ENCODE results near the gene SPG7. TPM values are rescaled to one million over a fixed set of nuclear protein-coding genes. Genes with fewer than 3 reads are reported as not detected.
"Not testable (repeated sequence)": the region's sequence is repeated elsewhere in the genome, so short reads cannot be mapped to it uniquely, and the experiment has no call there.

Gene SPG7
- polyA plus RNA-seq, 2 of the 4 experiments (the other 2 are of a cell fraction), result 53.2 to 73.2 TPM

DNA sequence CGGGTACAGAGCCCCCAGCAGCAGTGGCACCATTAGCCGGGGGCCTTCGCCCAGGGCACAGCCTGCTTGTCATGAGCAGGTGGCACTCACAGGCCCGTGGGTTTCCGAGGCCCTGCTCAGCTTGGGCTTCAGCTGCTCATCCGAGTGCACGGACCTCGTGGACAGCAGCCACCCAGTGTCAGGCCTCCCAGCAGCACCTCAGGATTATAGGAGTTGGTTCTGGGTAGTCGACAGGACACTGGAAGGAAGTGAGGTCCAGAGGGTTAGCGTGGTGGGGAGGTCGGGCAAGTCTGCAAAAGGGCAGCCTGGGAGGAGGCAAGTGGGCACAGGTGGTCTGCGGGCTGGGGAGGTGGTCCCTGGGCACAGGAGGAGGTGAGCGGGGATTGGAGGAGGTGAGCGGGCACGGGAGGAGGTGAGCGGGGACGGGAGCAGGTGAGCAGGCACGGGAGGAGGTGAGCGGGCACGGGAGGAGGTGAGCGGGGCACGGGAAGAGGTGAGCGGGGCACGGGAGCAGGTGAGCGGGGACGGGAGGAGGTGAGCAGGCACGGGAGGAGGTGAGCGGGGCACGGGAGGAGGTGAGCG, 62.2 kb downstream of the SPG7 start:
- CTCF ChIA-PET, result interaction anchor here (0.9 to 1.0 kb wide), 2 partner anchors 71 to 112 kb away, joined by 3 to 4 read pairs; no protein-coding TSS in a partner anchor
- no peak for FAIRE-seq
- Histone ChIP-seq H3K4me1 (peaks cover 15% of the 10 kb centered on the region), H3K27ac (no peak overlapping the region), H3K4me2 (no peak overlapping the region), H3K9me3 (no peaks in the 10 kb centered on the region), H3K4me3 (no peak overlapping the region)
- TF ChIP-seq ESRRA (IDR thresholded peaks at IDR 0.05; ENCODE audit: borderline replicate concordance, low read length), result no peak
- no peak for TF ChIP-seq HEYL (CRISPR knock-in tag; IDR thresholded peaks at IDR 0.05)
- TF ChIP-seq FOXS1 (CRISPR knock-in tag; IDR thresholded peaks at IDR 0.05), result no peak
- TF ChIP-seq EHF (CRISPR knock-in tag; IDR thresholded peaks at IDR 0.05), result no peak
- TF ChIP-seq ZC3H11A (IDR thresholded peaks at IDR 0.05), result no peak
- no peak for TF ChIP-seq NFE2L2 (conservative IDR thresholded peaks at IDR 0.05; ENCODE audit: low read length)
- no peak for TF ChIP-seq NR3C1 (IDR thresholded peaks at IDR 0.05)
- no peak for TF ChIP-seq JUNB (IDR thresholded peaks at IDR 0.05)
- no peak for TF ChIP-seq KDM1A (IDR thresholded peaks at IDR 0.05; ENCODE audit: low read depth)
- TF ChIP-seq POLR2A (IDR thresholded peaks at IDR 0.05; ENCODE audit: low read length), result no peak
- TF ChIP-seq RCOR1 (IDR thresholded peaks at IDR 0.05; ENCODE audit: low read depth, low read length), result no peak
- TF ChIP-seq HMGXB4 (CRISPR knock-in tag; IDR thresholded peaks at IDR 0.05; ENCODE audit: borderline replicate concordance), result no peak
- no peak for TF ChIP-seq KDM5A (IDR thresholded peaks at IDR 0.05)
- TF ChIP-seq, protein P1, sequence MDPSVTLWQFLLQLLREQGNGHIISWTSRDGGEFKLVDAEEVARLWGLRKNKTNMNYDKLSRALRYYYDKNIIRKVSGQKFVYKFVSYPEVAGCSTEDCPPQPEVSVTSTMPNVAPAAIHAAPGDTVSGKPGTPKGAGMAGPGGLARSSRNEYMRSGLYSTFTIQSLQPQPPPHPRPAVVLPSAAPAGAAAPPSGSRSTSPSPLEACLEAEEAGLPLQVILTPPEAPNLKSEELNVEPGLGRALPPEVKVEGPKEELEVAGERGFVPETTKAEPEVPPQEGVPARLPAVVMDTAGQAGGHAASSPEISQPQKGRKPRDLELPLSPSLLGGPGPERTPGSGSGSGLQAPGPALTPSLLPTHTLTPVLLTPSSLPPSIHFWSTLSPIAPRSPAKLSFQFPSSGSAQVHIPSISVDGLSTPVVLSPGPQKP (IDR thresholded peaks at IDR 0.05; ENCODE audit: low read depth, low read length), result no peak
- no peak for TF ChIP-seq EHMT2 (IDR thresholded peaks at IDR 0.05; ENCODE audit: low read depth)
- no peak for TF ChIP-seq ZFP36 (IDR thresholded peaks at IDR 0.05; ENCODE audit: borderline replicate concordance, partially characterized antibody)
- TF ChIP-seq SREBF2 (IDR thresholded peaks at IDR 0.05), result no peak
- TF ChIP-seq RARB (CRISPR knock-in tag; IDR thresholded peaks at IDR 0.05), result no peak
- no peak for DNase-seq (ENCODE audit: low read depth in 1 of 2, low spot score in 1 of 2)
- POLR2A ChIA-PET, result no interaction called here
- no peak for ATAC-seq
- 75% methylated on average over 18 of the region's 30 CpGs for WGBS (ENCODE audit: missing lambda C conversion rate)

DNA sequence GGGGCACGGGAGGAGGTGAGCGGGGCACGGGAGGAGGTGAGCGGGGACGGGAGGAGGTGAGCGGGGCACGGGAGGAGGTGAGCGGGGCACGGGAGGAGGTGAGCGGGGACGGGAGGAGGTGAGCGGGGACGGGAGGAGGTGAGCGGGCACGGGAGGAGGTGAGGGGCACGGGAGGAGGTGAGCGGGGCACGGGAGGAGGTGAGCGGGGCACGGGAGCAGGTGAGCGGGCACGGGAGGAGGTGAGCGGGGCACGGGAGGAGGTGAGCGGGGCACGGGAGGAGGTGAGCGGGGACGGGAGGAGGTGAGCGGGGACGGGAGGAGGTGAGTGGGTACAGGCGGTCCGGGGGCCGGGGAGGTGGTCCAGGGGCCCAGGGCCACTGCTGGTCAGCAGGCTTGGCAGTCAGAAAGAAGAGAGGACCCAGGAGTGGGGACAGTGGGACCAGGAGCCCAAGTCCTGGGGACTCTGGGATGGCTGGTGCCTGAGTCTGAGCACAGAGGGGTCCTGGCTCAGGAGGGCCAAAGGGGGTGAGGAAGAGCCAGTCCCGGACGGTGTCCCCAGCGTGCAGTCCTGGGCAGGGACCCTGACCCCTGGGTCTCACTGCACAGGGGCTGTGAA, 62.9 kb downstream of the SPG7 start:
- H3K9me3 ChIP-seq; H3K4me2 ChIP-seq; H3K4me3 ChIP-seq; POLR2A ChIA-PET; FAIRE-seq; DNase-seq (ENCODE audit: low read depth in 1 of 2, low spot score in 1 of 2); H3K4me1 ChIP-seq; ATAC-seq; H3K27ac ChIP-seq; CTCF ChIA-PET: not testable (repeated sequence)
- WGBS (ENCODE audit: missing lambda C conversion rate), result 80% methylated on average over 7 of the region's 36 CpGs

- Histone ChIP-seq H3K4me3 (no peak overlapping the region), H3K27ac (no peak overlapping the region), H3K9me3 (no peaks in the 10 kb centered on the region), H3K4me2 (no peak overlapping the region), H3K4me1 (peaks cover 13% of the 10 kb centered on the region)
- TF ChIP-seq ESRRA (IDR thresholded peaks at IDR 0.05; ENCODE audit: borderline replicate concordance, low read length) (no peak), ZFP36 (IDR thresholded peaks at IDR 0.05; ENCODE audit: borderline replicate concordance, partially characterized antibody) (peak; percentile 71)
- DNase-seq (ENCODE audit: low read depth in 1 of 2, low spot score in 1 of 2) (no peak), ATAC-seq (no peak), FAIRE-seq (no peak)
- CTCF ChIA-PET, result no interaction called here
- 90% methylated on average over 16 of the region's 18 CpGs for WGBS (ENCODE audit: missing lambda C conversion rate)
- POLR2A ChIA-PET, result no interaction called here
These were observed 63.4 kb downstream of the SPG7 start for GRCh38 chr16:89571636-89572035.

- CTCF ChIA-PET, result interaction anchor here (1.3 kb wide), 1 partner anchor 43 kb away, joined by 5 read pairs; no protein-coding TSS in a partner anchor
- Histone ChIP-seq H3K4me1 (peaks cover 15% of the 10 kb centered on the region), H3K4me2 (no peak overlapping the region), H3K9me3 (no peaks in the 10 kb centered on the region), H3K27ac (no peak overlapping the region), H3K4me3 (no peak overlapping the region)
- POLR2A ChIA-PET, result no interaction called here
- 94% methylated on average over 14 of the region's 14 CpGs for WGBS (ENCODE audit: missing lambda C conversion rate)
- DNase-seq (ENCODE audit: low read depth in 1 of 2, low spot score in 1 of 2), result no peak
- ATAC-seq, result no peak
- FAIRE-seq, result no peak
- TF ChIP-seq CBX2 (IDR thresholded peaks at IDR 0.05; ENCODE audit: borderline replicate concordance, low read depth), result no peak
- no peak for TF ChIP-seq CTCF (IDR thresholded peaks at IDR 0.05)
- no peak for TF ChIP-seq BCL3 (IDR thresholded peaks at IDR 0.05)
- no peak for TF ChIP-seq RCOR1 (IDR thresholded peaks at IDR 0.05; ENCODE audit: low read depth, low read length)
- no peak for TF ChIP-seq TP53 (CRISPR knock-in tag; IDR thresholded peaks at IDR 0.05)
- TF ChIP-seq BHLHE40 (IDR thresholded peaks at IDR 0.05; ENCODE audit: low read depth, low read length), result no peak
- TF ChIP-seq POLR2AphosphoS2 (conservative IDR thresholded peaks at IDR 0.05; ENCODE audit: low read length), result no peak
- TF ChIP-seq MAZ (IDR thresholded peaks at IDR 0.05; ENCODE audit: borderline replicate concordance, low read depth, low read length), result no peak
- no peak for TF ChIP-seq FOXS1 (CRISPR knock-in tag; IDR thresholded peaks at IDR 0.05)
- TF ChIP-seq, protein P2, sequence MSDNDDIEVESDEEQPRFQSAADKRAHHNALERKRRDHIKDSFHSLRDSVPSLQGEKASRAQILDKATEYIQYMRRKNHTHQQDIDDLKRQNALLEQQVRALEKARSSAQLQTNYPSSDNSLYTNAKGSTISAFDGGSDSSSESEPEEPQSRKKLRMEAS (IDR thresholded peaks at IDR 0.05), result no peak
These were observed 63.9 kb downstream of the SPG7 start for GRCh38 chr16:89572073-89572484.
